Neural progenitor cell (in vitro differentiated cells): ENCODE results near the gene SDCCAG8. TPM values are rescaled to one million over a fixed set of nuclear protein-coding genes. Genes with fewer than 3 reads are reported as not detected.
A peak's percentile ranks its signal among the peaks of the same experiment; 100 is the strongest.

Experiments used
- DNase-seq: peaks from one replicate; pipeline ENCODE4 v3.0.0-alpha.2; 2016; ENCODE audit warnings: low spot score
- H2AFZ ChIP-seq: fragments of 200-600 bp; sonication (generic); replicated peaks from 2 replicates; pipeline ENCODE4 v1.6.1; 2016; ENCODE audit warnings: antibody characterized with exemption
- H3F3A ChIP-seq: fragments of 200-600 bp; sonication (generic); 2 replicates; pipeline ENCODE4 v1.6.1; 2016; ENCODE audit warnings: antibody characterized with exemption, low read depth
- H3K27ac ChIP-seq: fragments of 200-600 bp; sonication (generic); 2 replicates; pipeline ENCODE4 v1.5.1; 2016; ENCODE audit warnings: mild to moderate bottlenecking
- H3K27me3 ChIP-seq: fragments of 200-600 bp; sonication (generic); 2 replicates; pipeline ENCODE4 v1.6.1; 2016; ENCODE audit warnings: mild to moderate bottlenecking, moderate library complexity
- H3K36me3 ChIP-seq: fragments of 200-600 bp; sonication (generic); 2 replicates; pipeline ENCODE4 v1.5.1; 2016
- H3K4me1 ChIP-seq: fragments of 200-600 bp; sonication (generic); 2 replicates; pipeline ENCODE4 v1.6.1; 2016; ENCODE audit warnings: mixed run types
- H3K4me2 ChIP-seq: fragments of 200-600 bp; sonication (generic); 2 replicates; pipeline ENCODE4 v1.6.1; 2016
- H3K4me3 ChIP-seq: fragments of 200-600 bp; sonication (generic); 2 replicates; pipeline ENCODE4 v1.5.1; 2016
- H3K79me2 ChIP-seq: fragments of 200-600 bp; sonication (generic); 2 replicates; pipeline ENCODE4 v1.6.1; 2016; ENCODE audit warnings: low read depth
- H3K9ac ChIP-seq: fragments of 200-600 bp; sonication (generic); 2 replicates; pipeline ENCODE4 v1.6.1; 2016
- H3K9me3 ChIP-seq: fragments of 200-600 bp; sonication (generic); 2 replicates; pipeline ENCODE4 v1.5.1; 2016; ENCODE audit warnings: low read depth
- H4K20me1 ChIP-seq: fragments of 200-600 bp; sonication (generic); 2 replicates; pipeline ENCODE4 v1.6.1; 2016; ENCODE audit warnings: low read depth
- H3K27ac Mint-ChIP-seq: 3 replicates; pipeline ENCODE4 v1.8.0; 2021; ENCODE audit warnings: mixed read lengths
- H3K27me3 Mint-ChIP-seq: 2 replicates; pipeline ENCODE4 v1.8.0; 2022; ENCODE audit warnings: low read depth, mild to moderate bottlenecking, inconsistent platforms, moderate library complexity, mixed read lengths; ENCODE audit not compliant: insufficient read depth
- H3K36me3 Mint-ChIP-seq: 3 replicates; pipeline ENCODE4 v1.8.0; 2021; ENCODE audit warnings: mixed read lengths
- H3K4me1 Mint-ChIP-seq: 3 replicates; pipeline ENCODE4 v1.8.0; 2021; ENCODE audit warnings: mixed read lengths
- H3K4me3 Mint-ChIP-seq: 3 replicates; pipeline ENCODE4 v1.8.0; 2021; ENCODE audit warnings: mild to moderate bottlenecking, moderate library complexity, mixed read lengths
- H3K9me3 Mint-ChIP-seq: 3 replicates; pipeline ENCODE4 v1.8.0; 2020; ENCODE audit warnings: mixed read lengths
- EZH2 ChIP-seq: fragments of 200-600 bp; sonication (generic); IDR thresholded peaks from 2 replicates; pipeline ENCODE4 v1.6.1; 2017; ENCODE audit warnings: antibody characterized with exemption, mild to moderate bottlenecking, moderate library complexity
- EZH2phosphoT487 ChIP-seq: fragments of 200-600 bp; sonication (generic); IDR thresholded peaks from 2 replicates; pipeline ENCODE4 v1.6.1; 2017; ENCODE audit warnings: antibody characterized with exemption
- total RNA-seq: library from RNA; depleted of rRNA; stranded (reverse); fragments of >200 nt; gene quantifications from 2 replicates; pipeline ENCODE4 v1.2.3, GENCODE V29; 2015; ENCODE audit warnings: low replicate concordance
- TF ChIP-seq, protein P1 (sequence below): fragments of 200-600 bp; sonication (generic); IDR thresholded peaks from 2 replicates; pipeline ENCODE4 v1.5.1; 2017; ENCODE audit warnings: antibody characterized with exemption, mild to moderate bottlenecking

The SDCCAG8 gene
- total RNA-seq, 1 donor from 2014 or later: 30.3 TPM

- H3K4me3 Mint-ChIP-seq: peak overlapping the region; percentile 0
- Histone ChIP-seq H3K79me2 (no peaks in the 10 kb centered on the region), H4K20me1 (no peaks in the 10 kb centered on the region), H3F3A (peaks cover 26% of the 10 kb centered on the region), H3K27me3 (no peaks in the 10 kb centered on the region), H3K36me3 (no peaks in the 10 kb centered on the region), H3K9me3 (no peaks in the 10 kb centered on the region), H3K27ac (peak overlapping the region; percentile 99), H3K9ac (no peak overlapping the region), H3K4me1 (peaks cover 30% of the 10 kb centered on the region), H3K4me2 (peak overlapping the region; percentile 72), H3K4me3 (peak overlapping the region; percentile 28), H2AFZ (no peak overlapping the region)
- TF ChIP-seq, protein P1, sequence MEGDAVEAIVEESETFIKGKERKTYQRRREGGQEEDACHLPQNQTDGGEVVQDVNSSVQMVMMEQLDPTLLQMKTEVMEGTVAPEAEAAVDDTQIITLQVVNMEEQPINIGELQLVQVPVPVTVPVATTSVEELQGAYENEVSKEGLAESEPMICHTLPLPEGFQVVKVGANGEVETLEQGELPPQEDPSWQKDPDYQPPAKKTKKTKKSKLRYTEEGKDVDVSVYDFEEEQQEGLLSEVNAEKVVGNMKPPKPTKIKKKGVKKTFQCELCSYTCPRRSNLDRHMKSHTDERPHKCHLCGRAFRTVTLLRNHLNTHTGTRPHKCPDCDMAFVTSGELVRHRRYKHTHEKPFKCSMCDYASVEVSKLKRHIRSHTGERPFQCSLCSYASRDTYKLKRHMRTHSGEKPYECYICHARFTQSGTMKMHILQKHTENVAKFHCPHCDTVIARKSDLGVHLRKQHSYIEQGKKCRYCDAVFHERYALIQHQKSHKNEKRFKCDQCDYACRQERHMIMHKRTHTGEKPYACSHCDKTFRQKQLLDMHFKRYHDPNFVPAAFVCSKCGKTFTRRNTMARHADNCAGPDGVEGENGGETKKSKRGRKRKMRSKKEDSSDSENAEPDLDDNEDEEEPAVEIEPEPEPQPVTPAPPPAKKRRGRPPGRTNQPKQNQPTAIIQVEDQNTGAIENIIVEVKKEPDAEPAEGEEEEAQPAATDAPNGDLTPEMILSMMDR: no peak
- TF ChIP-seq EZH2phosphoT487: peak; percentile 51
- peak overlapping the region; percentile 88 for H3K27ac Mint-ChIP-seq
- peaks cover 11% of the 10 kb centered on the region for H3K36me3 Mint-ChIP-seq
- no peaks in the 10 kb centered on the region for H3K27me3 Mint-ChIP-seq
- no peaks in the 10 kb centered on the region for H3K9me3 Mint-ChIP-seq
- H3K4me1 Mint-ChIP-seq: peaks cover 32% of the 10 kb centered on the region
- peak; percentile 84 for DNase-seq
Measured at GRCh38 chr1:243346468-243346867, 90.6 kb downstream of the SDCCAG8 start.

DNA sequence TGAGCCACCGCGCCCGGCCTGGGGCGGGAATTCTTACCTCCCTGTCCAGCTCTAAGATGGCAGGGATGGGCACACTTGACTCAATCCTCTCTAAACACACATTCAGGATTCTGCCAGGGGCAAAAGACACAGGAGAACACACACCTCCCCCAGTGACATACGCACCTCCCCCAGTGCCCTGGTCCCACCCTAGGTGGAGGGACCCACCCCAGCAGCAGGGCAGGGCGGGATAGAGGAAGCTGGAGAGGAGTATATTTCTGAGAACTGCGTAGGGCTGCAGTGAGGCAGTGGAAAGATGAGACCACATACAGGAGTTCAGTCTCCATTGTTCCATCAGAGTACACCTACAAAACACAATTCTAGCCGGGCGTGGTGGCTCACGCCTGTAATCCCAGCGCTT lies 92.5 kb downstream of the SDCCAG8 start:
- H3K27ac Mint-ChIP-seq: no peak overlapping the region
- Histone ChIP-seq H3K9ac (no peak overlapping the region), H3K4me2 (no peak overlapping the region), H3K79me2 (no peaks in the 10 kb centered on the region), H2AFZ (no peak overlapping the region), H3F3A (peaks cover 22% of the 10 kb centered on the region), H3K27ac (no peak overlapping the region), H3K9me3 (no peaks in the 10 kb centered on the region), H3K27me3 (no peaks in the 10 kb centered on the region), H3K36me3 (no peaks in the 10 kb centered on the region), H3K4me3 (no peak overlapping the region), H3K4me1 (peaks cover 30% of the 10 kb centered on the region), H4K20me1 (no peaks in the 10 kb centered on the region)
- H3K4me1 Mint-ChIP-seq: peaks cover 32% of the 10 kb centered on the region
- TF ChIP-seq, protein P1: no peak
- TF ChIP-seq EZH2 (no peak), EZH2phosphoT487 (no peak)
- DNase-seq: no peak
- H3K9me3 Mint-ChIP-seq: no peaks in the 10 kb centered on the region
- no peak overlapping the region for H3K4me3 Mint-ChIP-seq
- H3K27me3 Mint-ChIP-seq: no peaks in the 10 kb centered on the region
- H3K36me3 Mint-ChIP-seq: peaks cover 11% of the 10 kb centered on the region

GRCh38 chr1:243349128-243349527 lies 93.3 kb downstream of the SDCCAG8 start:
- Histone ChIP-seq H3K27ac (no peak overlapping the region), H3K79me2 (no peaks in the 10 kb centered on the region), H4K20me1 (no peaks in the 10 kb centered on the region), H3K36me3 (no peaks in the 10 kb centered on the region), H3K27me3 (no peaks in the 10 kb centered on the region), H3K4me2 (no peak overlapping the region), H3K9me3 (no peaks in the 10 kb centered on the region), H3K9ac (no peak overlapping the region), H2AFZ (no peak overlapping the region), H3F3A (peaks cover 22% of the 10 kb centered on the region), H3K4me3 (no peak overlapping the region), H3K4me1 (peaks cover 30% of the 10 kb centered on the region)
- Mint-ChIP-seq H3K4me1 (peaks cover 29% of the 10 kb centered on the region), H3K27me3 (no peaks in the 10 kb centered on the region), H3K4me3 (no peak overlapping the region), H3K36me3 (peaks cover 11% of the 10 kb centered on the region), H3K27ac (no peak overlapping the region), H3K9me3 (no peaks in the 10 kb centered on the region)
- DNase-seq: no peak
- TF ChIP-seq, protein P1: no peak
- no peak for TF ChIP-seq EZH2phosphoT487
- TF ChIP-seq EZH2: no peak
